Measurements from ENCODE around the gene EDN2. TPM values are rescaled to one million over a fixed set of nuclear protein-coding genes. Genes with fewer than 3 reads are reported as not detected.

Gene EDN2
- total RNA-seq, 1 experiment from 2014 or later: not detected

- Histone ChIP-seq H3K9me2 (replicated peaks; ENCODE audit: insufficient read depth, low read length) (no peaks in the 10 kb centered on the region), H2AFZ (ENCODE audit: low read length) (no peak overlapping the region), H3K9ac (ENCODE audit: low read length) (no peak overlapping the region), H3K4me3 (ENCODE audit: low read length) (no peak overlapping the region), H3K79me2 (ENCODE audit: low read length) (no peaks in the 10 kb centered on the region), H3K4me1 (ENCODE audit: low read length) (no peaks in the 10 kb centered on the region), H3K27ac (ENCODE audit: low read length) (no peak overlapping the region), H4K20me1 (ENCODE audit: insufficient read depth, low read depth, low read length) (peaks cover 5% of the 10 kb centered on the region; the same call in 1 of the 2 replicates), H3K27me3 (ENCODE audit: low read length) (no peaks in the 10 kb centered on the region), H3K4me2 (ENCODE audit: low read depth, low read length, poor library complexity, severe bottlenecking) (no peak overlapping the region), H3K36me3 (ENCODE audit: insufficient read depth, low read length) (no peaks in the 10 kb centered on the region), H3K9me3 (ENCODE audit: low read length) (no peaks in the 10 kb centered on the region)
- DNase-seq: no peak
Measured at GRCh38 chr1:41528106-41528505, 43.6 kb upstream of the EDN2 start.

GRCh38 chr1:41526956-41527561 is 42.6 kb upstream of the EDN2 start:
- peaks cover 10% of the 10 kb centered on the region; the same call in 1 of the 2 replicates for H4K20me1 ChIP-seq (ENCODE audit: insufficient read depth, low read depth, low read length)
- no peak overlapping the region for H3K4me3 ChIP-seq (ENCODE audit: low read length)
- no peaks in the 10 kb centered on the region for H3K4me1 ChIP-seq (ENCODE audit: low read length)
- H3K9me2 ChIP-seq (replicated peaks; ENCODE audit: insufficient read depth, low read length): no peaks in the 10 kb centered on the region
- no peaks in the 10 kb centered on the region for H3K27me3 ChIP-seq (ENCODE audit: low read length)
- H3K9me3 ChIP-seq (ENCODE audit: low read length): no peaks in the 10 kb centered on the region
- no peak for DNase-seq
- H3K27ac ChIP-seq (ENCODE audit: low read length): no peak overlapping the region
- no peaks in the 10 kb centered on the region for H3K79me2 ChIP-seq (ENCODE audit: low read length)
- no peak overlapping the region for H3K4me2 ChIP-seq (ENCODE audit: low read depth, low read length, poor library complexity, severe bottlenecking)
- no peak overlapping the region for H3K9ac ChIP-seq (ENCODE audit: low read length)
- H3K36me3 ChIP-seq (ENCODE audit: insufficient read depth, low read length): no peaks in the 10 kb centered on the region
- H2AFZ ChIP-seq (ENCODE audit: low read length): no peak overlapping the region

- Histone ChIP-seq H3K9me3 (ENCODE audit: low read length) (no peaks in the 10 kb centered on the region), H3K79me2 (ENCODE audit: low read length) (no peaks in the 10 kb centered on the region), H3K4me1 (ENCODE audit: low read length) (no peaks in the 10 kb centered on the region), H3K9ac (ENCODE audit: low read length) (no peak overlapping the region), H3K36me3 (ENCODE audit: insufficient read depth, low read length) (no peaks in the 10 kb centered on the region), H2AFZ (ENCODE audit: low read length) (no peak overlapping the region), H3K27me3 (ENCODE audit: low read length) (no peaks in the 10 kb centered on the region), H3K27ac (ENCODE audit: low read length) (no peak overlapping the region), H3K9me2 (replicated peaks; ENCODE audit: insufficient read depth, low read length) (no peaks in the 10 kb centered on the region), H3K4me3 (ENCODE audit: low read length) (no peak overlapping the region), H3K4me2 (ENCODE audit: low read depth, low read length, poor library complexity, severe bottlenecking) (no peak overlapping the region), H4K20me1 (ENCODE audit: insufficient read depth, low read depth, low read length) (peaks cover 10% of the 10 kb centered on the region; the same call in 1 of the 2 replicates)
- DNase-seq: no peak
Measured at GRCh38 chr1:41525891-41526587, 41.6 kb upstream of the EDN2 start.

- no peaks in the 10 kb centered on the region for H3K36me3 ChIP-seq (ENCODE audit: insufficient read depth, low read length)
- no peak overlapping the region for H3K27ac ChIP-seq (ENCODE audit: low read length)
- H3K79me2 ChIP-seq (ENCODE audit: low read length): no peaks in the 10 kb centered on the region
Measured at GRCh38 chr1:41524676-41525675, 40.5 kb upstream of the EDN2 start.

GRCh38 chr1:41523949-41524675 is 39.6 kb upstream of the EDN2 start:
- H3K79me2 ChIP-seq (ENCODE audit: low read length): no peaks in the 10 kb centered on the region
- peaks cover 10% of the 10 kb centered on the region; the same call in 1 of the 2 replicates for H4K20me1 ChIP-seq (ENCODE audit: insufficient read depth, low read depth, low read length)

More at GRCh38 chr1:41524676-41525675, 40.5 kb upstream of the EDN2 start:
- Histone ChIP-seq H3K9ac (ENCODE audit: low read length) (no peak overlapping the region), H3K9me2 (replicated peaks; ENCODE audit: insufficient read depth, low read length) (no peaks in the 10 kb centered on the region), H3K27me3 (ENCODE audit: low read length) (no peaks in the 10 kb centered on the region), H3K4me3 (ENCODE audit: low read length) (no peak overlapping the region), H3K4me2 (ENCODE audit: low read depth, low read length, poor library complexity, severe bottlenecking) (no peak overlapping the region), H2AFZ (ENCODE audit: low read length) (no peak overlapping the region), H4K20me1 (ENCODE audit: insufficient read depth, low read depth, low read length) (peaks cover 10% of the 10 kb centered on the region; the same call in 1 of the 2 replicates), H3K4me1 (ENCODE audit: low read length) (no peaks in the 10 kb centered on the region), H3K9me3 (ENCODE audit: low read length) (no peaks in the 10 kb centered on the region)
- no peak for DNase-seq

GRCh38 chr1:41523071-41523470 is 38.6 kb upstream of the EDN2 start:
- Histone ChIP-seq H3K4me1 (ENCODE audit: low read length) (no peaks in the 10 kb centered on the region), H3K27ac (ENCODE audit: low read length) (no peak overlapping the region), H3K9me2 (replicated peaks; ENCODE audit: insufficient read depth, low read length) (no peaks in the 10 kb centered on the region), H3K27me3 (ENCODE audit: low read length) (no peaks in the 10 kb centered on the region), H3K9ac (ENCODE audit: low read length) (no peak overlapping the region), H3K79me2 (ENCODE audit: low read length) (no peaks in the 10 kb centered on the region), H3K36me3 (ENCODE audit: insufficient read depth, low read length) (no peaks in the 10 kb centered on the region), H3K4me3 (ENCODE audit: low read length) (no peak overlapping the region), H3K4me2 (ENCODE audit: low read depth, low read length, poor library complexity, severe bottlenecking) (no peak overlapping the region), H2AFZ (ENCODE audit: low read length) (no peak overlapping the region), H4K20me1 (ENCODE audit: insufficient read depth, low read depth, low read length) (peaks cover 10% of the 10 kb centered on the region; the same call in 1 of the 2 replicates), H3K9me3 (ENCODE audit: low read length) (no peaks in the 10 kb centered on the region)
- no peak for DNase-seq

More at GRCh38 chr1:41523949-41524675, 39.6 kb upstream of the EDN2 start:
- no peak overlapping the region for H3K9ac ChIP-seq (ENCODE audit: low read length)
- H3K27me3 ChIP-seq (ENCODE audit: low read length): no peaks in the 10 kb centered on the region
- no peaks in the 10 kb centered on the region for H3K9me3 ChIP-seq (ENCODE audit: low read length)
- no peak overlapping the region for H3K27ac ChIP-seq (ENCODE audit: low read length)
- no peaks in the 10 kb centered on the region for H3K4me1 ChIP-seq (ENCODE audit: low read length)
- H3K36me3 ChIP-seq (ENCODE audit: insufficient read depth, low read length): no peaks in the 10 kb centered on the region
- H3K4me3 ChIP-seq (ENCODE audit: low read length): no peak overlapping the region
- no peak overlapping the region for H2AFZ ChIP-seq (ENCODE audit: low read length)
- H3K4me2 ChIP-seq (ENCODE audit: low read depth, low read length, poor library complexity, severe bottlenecking): no peak overlapping the region
- H3K9me2 ChIP-seq (replicated peaks; ENCODE audit: insufficient read depth, low read length): no peaks in the 10 kb centered on the region
- DNase-seq: no peak

- Histone ChIP-seq H3K9ac (ENCODE audit: low read length) (no peak overlapping the region), H3K36me3 (ENCODE audit: insufficient read depth, low read length) (no peaks in the 10 kb centered on the region), H3K4me3 (ENCODE audit: low read length) (no peak overlapping the region), H3K27ac (ENCODE audit: low read length) (no peak overlapping the region), H3K9me2 (replicated peaks; ENCODE audit: insufficient read depth, low read length) (no peaks in the 10 kb centered on the region), H3K4me2 (ENCODE audit: low read depth, low read length, poor library complexity, severe bottlenecking) (no peak overlapping the region), H2AFZ (ENCODE audit: low read length) (no peak overlapping the region), H3K79me2 (ENCODE audit: low read length) (no peaks in the 10 kb centered on the region), H4K20me1 (ENCODE audit: insufficient read depth, low read depth, low read length) (peaks cover 10% of the 10 kb centered on the region; the same call in 1 of the 2 replicates), H3K27me3 (ENCODE audit: low read length) (no peaks in the 10 kb centered on the region), H3K4me1 (ENCODE audit: low read length) (peaks cover 10% of the 10 kb centered on the region), H3K9me3 (ENCODE audit: low read length) (no peaks in the 10 kb centered on the region)
- no peak for DNase-seq
Measured at GRCh38 chr1:41521766-41522165, 37.3 kb upstream of the EDN2 start.
